PFSK-1 (cell line): Measurements from ENCODE around the gene KDM4B.

Source experiments
- POLR2AphosphoS5 ChIP-seq: IDR thresholded peaks from 2 replicates; pipeline ENCODE4 v1.6.1; 2012; ENCODE audit warnings: low read depth, mild to moderate bottlenecking, control low read depth, low read length, moderate library complexity
- REST ChIP-seq, 2 experiments: IDR thresholded peaks; 2 replicates each; pipeline versions ENCODE4 v1.6.1 to v1.8.0; 2011 to 2012; ENCODE audit warnings: low read depth in 2 of 2, low read length in 2 of 2, control low read depth in 1 of 2, inconsistent platforms in 1 of 2, mild to moderate bottlenecking in 1 of 2, moderate library complexity in 1 of 2; ENCODE audit not compliant: insufficient read depth in 1 of 2

- TF ChIP-seq REST (IDR thresholded peaks at IDR 0.05; ENCODE audit: insufficient read depth in 1 of 2, low read depth in 2 of 2, low read length in 2 of 2) (no peak), POLR2AphosphoS5 (no peak)
These were observed 114.6 kb downstream of the KDM4B start for GRCh38 chr19:5083547-5083965.
